Neutrophil (primary cell): ENCODE measurements around the gene GPBP1L1.
"Not testable (repeated sequence)": the region's sequence is repeated elsewhere in the genome, so short reads cannot be mapped to it uniquely, and the experiment has no call there.

Experiments used
- H3K27ac ChIP-seq: fragments of 200-600 bp; sonication (generic); 2 replicates; pipeline ENCODE4 v1.5.1; 2016; ENCODE audit warnings: mild to moderate bottlenecking, moderate library complexity
- H3K27me3 ChIP-seq: fragments of 200-600 bp; sonication (generic); 2 replicates; pipeline ENCODE4 v1.6.0; 2016; ENCODE audit warnings: mild to moderate bottlenecking
- H3K36me3 ChIP-seq: fragments of 200-600 bp; sonication (generic); 2 replicates; pipeline ENCODE4 v1.5.1; 2017
- H3K4me1 ChIP-seq, 2 experiments: fragments of 200-600 bp in 1 of 2; sonication (generic) in 1 of 2; 1 replicate in 1 of 2; 2 replicates in 1 of 2; pipeline versions ENCODE4 v1.5.1 to v1.6.1; 2013 to 2016; ENCODE audit warnings: low read depth in 1 of 2, low read length in 1 of 2, mild to moderate bottlenecking in 1 of 2, moderate library complexity in 1 of 2; ENCODE audit not compliant: control insufficient read depth in 1 of 2, insufficient read depth in 1 of 2
- H3K4me3 ChIP-seq, 2 experiments: fragments of 200-600 bp in 1 of 2; sonication (generic) in 1 of 2; 1 replicate in 1 of 2; 2 replicates in 1 of 2; pipeline ENCODE4 v1.5.1; 2013 to 2016; ENCODE audit warnings: low read depth in 1 of 2, low read length in 1 of 2, mild to moderate bottlenecking in 1 of 2, moderate library complexity in 1 of 2
- H3K9me3 ChIP-seq: fragments of 200-600 bp; sonication (generic); 2 replicates; pipeline ENCODE4 v1.5.1; 2016
- TF ChIP-seq, protein P1 (sequence below): fragments of 200-600 bp; sonication (generic); IDR thresholded peaks from 2 replicates; pipeline ENCODE4 v1.5.1; 2016; ENCODE audit warnings: antibody characterized with exemption

GPBP1L1 gene

DNA sequence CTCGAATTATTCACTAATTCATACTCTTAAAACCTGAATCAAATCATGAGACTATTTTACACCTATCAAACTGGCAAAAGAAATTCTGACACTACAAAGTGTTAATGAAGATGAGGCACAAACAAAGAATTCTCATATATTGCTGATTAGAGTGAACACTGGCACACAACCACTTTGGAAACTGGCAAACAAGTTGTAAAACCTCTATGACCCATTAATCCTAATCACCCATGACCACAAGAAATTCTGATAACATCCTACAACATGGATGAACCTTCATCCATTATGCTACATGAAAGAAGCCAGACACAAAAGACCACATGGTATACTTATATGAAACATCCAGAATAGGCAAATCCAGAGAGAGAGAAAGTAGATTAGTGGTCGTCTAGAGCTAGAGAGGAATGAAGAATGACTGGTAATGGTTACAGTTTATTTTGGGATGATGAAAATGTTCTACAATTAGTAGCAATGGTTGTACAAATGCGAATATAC is 8.5 kb downstream of the GPBP1L1 start:
- Histone ChIP-seq H3K4me3 (no peak overlapping the region), H3K27ac (peak overlapping the region; percentile 59), H3K36me3 (peaks cover 5% of the 10 kb centered on the region), H3K27me3 (no peaks in the 10 kb centered on the region), H3K4me1 (peaks cover 30 to 49% of the 10 kb centered on the region in 2 experiments), H3K9me3 (no peaks in the 10 kb centered on the region)
- TF ChIP-seq, protein P1, sequence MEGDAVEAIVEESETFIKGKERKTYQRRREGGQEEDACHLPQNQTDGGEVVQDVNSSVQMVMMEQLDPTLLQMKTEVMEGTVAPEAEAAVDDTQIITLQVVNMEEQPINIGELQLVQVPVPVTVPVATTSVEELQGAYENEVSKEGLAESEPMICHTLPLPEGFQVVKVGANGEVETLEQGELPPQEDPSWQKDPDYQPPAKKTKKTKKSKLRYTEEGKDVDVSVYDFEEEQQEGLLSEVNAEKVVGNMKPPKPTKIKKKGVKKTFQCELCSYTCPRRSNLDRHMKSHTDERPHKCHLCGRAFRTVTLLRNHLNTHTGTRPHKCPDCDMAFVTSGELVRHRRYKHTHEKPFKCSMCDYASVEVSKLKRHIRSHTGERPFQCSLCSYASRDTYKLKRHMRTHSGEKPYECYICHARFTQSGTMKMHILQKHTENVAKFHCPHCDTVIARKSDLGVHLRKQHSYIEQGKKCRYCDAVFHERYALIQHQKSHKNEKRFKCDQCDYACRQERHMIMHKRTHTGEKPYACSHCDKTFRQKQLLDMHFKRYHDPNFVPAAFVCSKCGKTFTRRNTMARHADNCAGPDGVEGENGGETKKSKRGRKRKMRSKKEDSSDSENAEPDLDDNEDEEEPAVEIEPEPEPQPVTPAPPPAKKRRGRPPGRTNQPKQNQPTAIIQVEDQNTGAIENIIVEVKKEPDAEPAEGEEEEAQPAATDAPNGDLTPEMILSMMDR, result no peak

DNA sequence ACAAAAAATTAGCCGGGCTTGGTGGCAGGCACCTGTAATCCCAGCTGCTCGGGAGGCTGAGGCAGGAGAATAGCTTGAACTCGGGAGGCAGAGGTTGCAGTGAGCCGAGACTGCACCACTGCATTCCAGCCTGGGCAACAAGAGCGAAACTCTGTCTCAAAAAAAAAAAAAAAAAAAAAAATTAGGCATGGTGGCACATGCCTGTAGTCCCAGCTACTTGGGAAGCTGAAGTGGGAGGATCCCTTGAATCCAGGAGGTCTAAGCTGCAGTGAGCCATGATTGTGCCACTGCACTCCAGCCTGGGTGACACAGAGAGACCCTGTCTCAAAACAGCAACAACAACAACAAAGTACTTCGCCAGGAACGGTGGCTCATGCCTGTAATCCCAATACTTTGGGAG is 9.8 kb downstream of the GPBP1L1 start:
- peak overlapping the region; percentile 59 for H3K27ac ChIP-seq
- not testable (repeated sequence) for H3K36me3 ChIP-seq, H3K27me3 ChIP-seq, H3K9me3 ChIP-seq, H3K4me3 ChIP-seq
- peaks cover 27 to 37% of the 10 kb centered on the region in 2 experiments for H3K4me1 ChIP-seq

DNA sequence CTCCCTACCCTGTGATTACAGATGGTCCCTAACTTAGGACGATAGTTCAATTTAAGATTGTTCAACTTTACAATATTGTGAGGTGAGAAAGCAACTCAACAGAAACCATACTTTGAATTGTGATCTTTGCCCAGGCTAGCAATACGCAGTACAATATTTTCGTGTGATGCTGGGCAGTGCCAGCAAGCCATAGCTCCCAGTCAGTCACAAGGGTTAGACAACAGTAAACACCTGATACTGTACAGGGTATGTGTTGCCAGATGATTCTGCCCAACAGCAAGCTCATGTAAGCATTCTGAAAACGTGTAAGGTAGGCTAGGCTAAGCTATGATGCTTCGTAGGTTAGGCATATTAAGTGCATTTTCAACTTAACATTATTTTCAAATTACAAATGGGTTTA is 11.9 kb downstream of the GPBP1L1 start:
- peaks cover 5% of the 10 kb centered on the region for H3K36me3 ChIP-seq
- H3K9me3 ChIP-seq, result no peaks in the 10 kb centered on the region
- H3K4me3 ChIP-seq, result no peak overlapping the region
- H3K27me3 ChIP-seq, result no peaks in the 10 kb centered on the region
- no peak overlapping the region for H3K27ac ChIP-seq
- TF ChIP-seq, protein P1, result no peak
- H3K4me1 ChIP-seq, result peaks cover 22 to 28% of the 10 kb centered on the region in 2 experiments

DNA sequence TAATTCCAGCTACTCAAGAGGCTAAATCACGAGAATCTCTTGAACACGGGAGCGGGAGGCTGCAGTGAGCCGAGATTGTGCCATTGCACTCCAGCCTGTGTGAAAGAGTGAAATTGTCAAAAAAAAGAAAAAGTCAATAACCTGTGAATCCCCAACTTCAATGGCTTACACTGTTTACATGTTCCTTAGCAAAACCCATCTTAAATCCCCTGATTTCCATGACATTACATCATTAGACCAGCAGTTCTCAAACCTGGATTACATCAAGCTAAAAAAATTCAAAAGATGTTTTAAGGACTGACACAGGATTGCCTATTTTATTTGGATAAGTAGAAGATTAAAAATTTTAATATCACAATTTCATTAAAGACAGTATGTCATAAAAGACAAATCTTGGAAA is 12.4 kb downstream of the GPBP1L1 start:
- Histone ChIP-seq H3K4me1 (peaks cover 17 to 22% of the 10 kb centered on the region in 2 experiments), H3K4me3 (no peak overlapping the region)
- TF ChIP-seq, protein P1, result no peak

DNA sequence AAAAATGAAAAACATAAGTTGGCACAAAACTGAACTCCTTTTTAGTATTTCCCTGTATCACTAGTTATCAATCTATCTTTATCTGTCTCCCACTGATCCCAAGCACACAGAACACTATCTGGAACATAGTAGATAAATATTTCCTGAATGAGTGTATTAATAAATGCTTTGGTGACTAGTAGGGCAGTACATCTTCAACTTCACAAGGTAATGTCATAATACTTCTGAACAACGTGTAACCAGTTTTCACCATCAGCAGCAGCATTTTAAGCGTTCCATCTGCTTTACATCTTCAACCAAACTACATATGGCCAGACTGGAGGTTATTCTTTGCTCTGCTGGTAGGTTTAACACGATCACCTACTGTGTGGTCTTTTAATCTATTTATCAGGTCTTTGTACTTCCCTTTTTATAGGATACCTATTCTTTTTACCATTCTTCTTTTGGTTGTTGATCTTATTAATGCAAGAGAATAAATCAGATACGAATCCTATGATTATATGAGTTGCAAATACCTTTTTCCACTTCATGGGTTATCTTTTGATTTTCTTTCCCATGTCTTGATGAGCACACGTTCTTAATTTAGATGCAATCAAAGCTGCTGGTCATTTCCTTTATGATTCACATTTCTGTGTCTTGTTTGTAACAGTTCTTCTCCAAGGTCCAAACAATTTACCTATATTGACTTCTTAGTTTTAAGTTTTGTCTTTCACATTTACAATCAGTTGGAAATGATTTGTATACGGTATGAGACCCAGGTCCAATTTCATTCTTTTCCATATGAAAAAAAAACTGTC is 16.3 kb downstream of the GPBP1L1 start:
- Histone ChIP-seq H3K9me3 (no peaks in the 10 kb centered on the region), H3K27ac (peak overlapping the region; percentile 19), H3K36me3 (peaks cover 5% of the 10 kb centered on the region), H3K27me3 (no peaks in the 10 kb centered on the region), H3K4me3 (no peak overlapping the region), H3K4me1 (no peaks in the 10 kb centered on the region)
- TF ChIP-seq, protein P1, result no peak

More for the DNA sequence above, 12.4 kb downstream of the GPBP1L1 start:
- Histone ChIP-seq H3K27ac (no peak overlapping the region), H3K9me3 (no peaks in the 10 kb centered on the region), H3K27me3 (no peaks in the 10 kb centered on the region), H3K36me3 (peaks cover 5% of the 10 kb centered on the region)

DNA sequence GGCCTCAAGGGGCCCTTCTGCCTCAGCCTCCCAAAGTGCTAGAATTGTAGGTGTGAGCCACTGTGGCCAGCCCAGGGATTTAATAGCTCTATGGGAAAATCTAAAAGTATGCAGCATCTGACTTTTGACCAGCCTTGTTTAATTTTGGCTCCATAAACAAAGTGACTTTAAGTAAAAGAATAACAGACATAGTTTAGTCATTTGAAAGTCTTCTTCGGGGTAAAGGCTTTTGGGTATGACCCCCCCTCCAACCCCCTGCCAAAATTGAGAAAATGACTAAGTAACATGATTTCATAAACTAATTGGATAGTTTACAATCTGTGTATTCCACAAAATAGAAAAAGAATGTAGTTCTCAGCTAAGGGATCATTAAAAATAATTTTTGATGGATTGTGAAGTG is 17.0 kb downstream of the GPBP1L1 start:
- TF ChIP-seq, protein P1, result no peak
- H3K36me3 ChIP-seq, result peaks cover 1% of the 10 kb centered on the region
- peak overlapping the region; percentile 19 for H3K27ac ChIP-seq
- H3K4me1 ChIP-seq, result no peaks in the 10 kb centered on the region
- H3K4me3 ChIP-seq, result no peak overlapping the region
- H3K9me3 ChIP-seq, result no peaks in the 10 kb centered on the region
- no peaks in the 10 kb centered on the region for H3K27me3 ChIP-seq
